ENCODE measurements around the gene LCAT.
"Not testable (repeated sequence)": the region's sequence is repeated elsewhere in the genome, so short reads cannot be mapped to it uniquely, and the experiment has no call there.

LCAT gene, protein sequence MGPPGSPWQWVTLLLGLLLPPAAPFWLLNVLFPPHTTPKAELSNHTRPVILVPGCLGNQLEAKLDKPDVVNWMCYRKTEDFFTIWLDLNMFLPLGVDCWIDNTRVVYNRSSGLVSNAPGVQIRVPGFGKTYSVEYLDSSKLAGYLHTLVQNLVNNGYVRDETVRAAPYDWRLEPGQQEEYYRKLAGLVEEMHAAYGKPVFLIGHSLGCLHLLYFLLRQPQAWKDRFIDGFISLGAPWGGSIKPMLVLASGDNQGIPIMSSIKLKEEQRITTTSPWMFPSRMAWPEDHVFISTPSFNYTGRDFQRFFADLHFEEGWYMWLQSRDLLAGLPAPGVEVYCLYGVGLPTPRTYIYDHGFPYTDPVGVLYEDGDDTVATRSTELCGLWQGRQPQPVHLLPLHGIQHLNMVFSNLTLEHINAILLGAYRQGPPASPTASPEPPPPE

DNA sequence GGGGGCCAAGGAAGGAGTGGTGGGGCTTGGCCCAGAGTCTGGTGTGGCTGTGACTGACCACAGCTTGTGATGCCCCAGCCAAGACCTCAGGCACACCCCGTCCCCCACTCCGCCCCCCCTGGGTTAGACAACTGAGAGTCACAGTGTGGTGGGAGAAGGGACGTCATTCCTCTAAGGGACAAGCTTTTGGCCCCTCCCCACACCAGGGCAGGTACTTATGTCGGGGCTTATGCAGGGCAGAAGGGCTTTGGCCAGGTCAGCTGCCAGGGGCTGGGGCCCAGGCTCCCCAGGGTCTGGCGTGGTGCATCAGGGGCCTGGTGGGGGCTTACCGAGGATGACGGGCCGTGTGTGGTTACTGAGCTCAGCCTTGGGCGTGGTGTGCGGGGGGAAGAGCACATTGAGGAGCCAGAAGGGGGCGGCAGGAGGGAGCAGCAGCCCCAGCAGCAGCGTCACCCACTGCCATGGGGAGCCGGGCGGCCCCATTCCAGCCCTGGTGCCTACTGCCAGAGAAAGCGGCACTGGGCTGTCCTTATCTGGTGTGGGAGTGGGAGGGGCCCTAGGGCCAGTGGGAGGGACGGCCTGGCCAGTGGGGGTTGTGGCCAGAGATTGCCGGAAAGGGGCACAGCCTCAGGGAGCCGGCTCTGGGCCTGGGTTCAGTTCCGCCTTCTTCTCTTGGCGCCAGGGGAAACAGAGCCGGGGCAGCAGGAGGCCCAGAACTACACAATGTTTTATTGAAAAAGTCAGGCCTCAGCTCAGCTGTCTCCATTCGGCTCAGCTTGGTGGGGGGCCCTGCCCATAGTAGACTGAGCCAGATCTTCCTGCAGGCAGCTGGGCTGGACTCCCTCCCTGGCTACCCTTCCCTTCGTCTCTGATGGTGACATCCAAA is at the start of gene LCAT:
TSS of gene LCAT (minus strand) at position 502 of the 886 bp plus-strand sequence. CDS start at position 483, 19 bp downstream.
- peak; percentile 85 for DNase-seq (ENCODE audit: low spot score)

DNA sequence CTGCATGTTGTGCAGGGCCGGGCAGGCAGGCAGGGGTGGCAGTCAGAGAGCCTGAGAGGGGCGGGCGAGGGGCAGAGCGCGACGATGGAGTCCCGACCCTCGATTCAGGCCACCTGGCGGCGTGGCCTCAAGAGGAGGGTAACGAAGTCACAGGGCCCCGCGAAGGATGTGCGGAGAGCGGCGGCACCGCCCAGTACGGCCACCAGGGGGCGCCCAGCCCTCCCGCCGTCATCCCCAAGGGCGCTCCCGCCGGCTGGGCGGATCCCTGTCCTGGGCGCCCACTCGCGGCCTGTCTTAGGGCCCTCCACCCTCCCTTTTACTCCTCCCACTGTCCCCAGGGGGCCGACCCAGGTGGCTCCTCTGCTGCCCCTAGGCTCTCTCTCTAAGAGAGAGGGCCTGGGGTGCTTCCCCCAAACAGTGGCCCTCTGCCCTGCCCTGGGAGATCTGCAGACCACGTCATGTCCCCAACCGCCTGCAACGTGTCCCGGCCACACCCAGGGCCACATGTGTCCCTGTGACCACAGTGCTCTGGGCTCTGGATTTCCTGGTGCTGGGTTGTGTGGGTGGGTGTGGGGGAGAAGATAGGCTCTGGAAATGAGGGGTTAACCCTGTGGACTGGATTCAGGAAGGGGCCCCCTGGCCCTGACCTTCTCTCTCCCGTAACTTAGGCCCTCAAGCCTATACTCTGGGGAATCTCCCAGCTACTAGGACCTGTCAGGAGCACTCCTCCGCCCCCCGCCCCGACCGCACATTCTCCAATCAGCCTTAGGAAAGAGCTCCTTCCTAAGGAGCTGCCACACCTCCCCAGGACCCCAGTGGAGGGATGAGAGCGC is 49.5 kb upstream of the LCAT start:
- peak; percentile 38 for DNase-seq (ENCODE audit: low spot score)

- no peak for DNase-seq (ENCODE audit: low spot score)
Observed at GRCh38 chr16:67992661-67993206, 48.8 kb upstream of the LCAT start.

GRCh38 chr16:67990018-67990386 is 46.1 kb upstream of the LCAT start:
- DNase-seq (ENCODE audit: low spot score) = no peak

GRCh38 chr16:67989322-67990017 is 45.5 kb upstream of the LCAT start:
- no peak for DNase-seq (ENCODE audit: low spot score)

GRCh38 chr16:67988675-67989074 is 44.8 kb upstream of the LCAT start:
- DNase-seq (ENCODE audit: low spot score) = no peak

GRCh38 chr16:67987460-67988160 is 43.7 kb upstream of the LCAT start:
- DNase-seq (ENCODE audit: low spot score) = no peak

GRCh38 chr16:67986949-67987348 is 43.0 kb upstream of the LCAT start:
- no peak for DNase-seq (ENCODE audit: low spot score)

- DNase-seq (ENCODE audit: low spot score) = no peak
Observed at GRCh38 chr16:67982011-67982696, 38.2 kb upstream of the LCAT start.

- DNase-seq (ENCODE audit: low spot score) = no peak
Observed at GRCh38 chr16:67979955-67980678, 36.2 kb upstream of the LCAT start, which contains the start of gene DPEP3. TSS of gene DPEP3 (minus strand) at chr16:67980499. CDS start at chr16:67980380, 119 bp downstream.

- DNase-seq (ENCODE audit: low spot score) = no peak
Observed at GRCh38 chr16:67977469-67978227, 33.7 kb upstream of the LCAT start.

- no peak for DNase-seq (ENCODE audit: low spot score)
Observed at GRCh38 chr16:67977005-67977404, 33.1 kb upstream of the LCAT start.

DNA sequence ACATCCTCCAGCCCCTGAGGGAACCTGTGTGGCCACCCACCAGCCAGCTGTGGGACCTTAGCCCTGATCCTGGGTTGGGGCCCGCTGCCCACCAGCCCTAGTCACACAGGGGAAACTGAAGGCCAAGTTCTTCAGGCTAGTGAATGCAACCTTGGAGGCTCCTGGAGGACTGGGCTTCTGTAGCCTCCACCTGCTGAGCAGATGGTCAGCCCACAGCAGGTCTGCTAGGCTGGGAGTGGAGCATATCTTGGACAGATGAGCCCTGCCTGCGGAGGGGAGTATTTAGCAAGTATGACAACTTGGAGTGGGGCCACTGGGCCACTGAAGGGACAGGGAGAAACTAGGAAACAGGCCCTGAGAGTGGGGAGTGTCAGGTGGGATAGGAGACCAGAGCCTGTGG is 32.3 kb upstream of the LCAT start:
- no peak for DNase-seq (ENCODE audit: low spot score)

- no peak for DNase-seq (ENCODE audit: low spot score)
Observed at GRCh38 chr16:67975321-67976105, 31.6 kb upstream of the LCAT start.

DNA sequence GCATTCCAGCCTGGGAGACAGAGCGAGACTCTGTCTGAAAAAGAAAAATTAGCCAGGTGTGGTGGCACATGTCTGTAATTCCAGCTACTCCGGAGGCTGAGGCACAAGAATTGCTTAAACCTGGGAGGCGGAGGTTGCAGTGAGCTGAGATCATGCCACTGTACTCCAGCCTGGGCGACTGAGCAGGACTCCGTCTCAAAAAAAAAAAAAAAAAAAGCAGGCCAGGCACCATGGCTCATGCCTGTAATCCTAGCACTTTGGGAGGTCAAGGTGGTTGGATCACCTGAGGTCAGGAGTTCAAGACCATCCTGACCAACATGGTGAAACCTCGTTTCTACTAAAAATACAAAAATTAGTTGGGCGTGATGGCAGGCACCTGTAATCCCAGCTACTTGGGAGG is 28.4 kb upstream of the LCAT start:
- not testable (repeated sequence) for DNase-seq (ENCODE audit: low spot score)

GRCh38 chr16:67971111-67971510 is 27.2 kb upstream of the LCAT start:
- DNase-seq (ENCODE audit: low spot score) = no peak

DNA sequence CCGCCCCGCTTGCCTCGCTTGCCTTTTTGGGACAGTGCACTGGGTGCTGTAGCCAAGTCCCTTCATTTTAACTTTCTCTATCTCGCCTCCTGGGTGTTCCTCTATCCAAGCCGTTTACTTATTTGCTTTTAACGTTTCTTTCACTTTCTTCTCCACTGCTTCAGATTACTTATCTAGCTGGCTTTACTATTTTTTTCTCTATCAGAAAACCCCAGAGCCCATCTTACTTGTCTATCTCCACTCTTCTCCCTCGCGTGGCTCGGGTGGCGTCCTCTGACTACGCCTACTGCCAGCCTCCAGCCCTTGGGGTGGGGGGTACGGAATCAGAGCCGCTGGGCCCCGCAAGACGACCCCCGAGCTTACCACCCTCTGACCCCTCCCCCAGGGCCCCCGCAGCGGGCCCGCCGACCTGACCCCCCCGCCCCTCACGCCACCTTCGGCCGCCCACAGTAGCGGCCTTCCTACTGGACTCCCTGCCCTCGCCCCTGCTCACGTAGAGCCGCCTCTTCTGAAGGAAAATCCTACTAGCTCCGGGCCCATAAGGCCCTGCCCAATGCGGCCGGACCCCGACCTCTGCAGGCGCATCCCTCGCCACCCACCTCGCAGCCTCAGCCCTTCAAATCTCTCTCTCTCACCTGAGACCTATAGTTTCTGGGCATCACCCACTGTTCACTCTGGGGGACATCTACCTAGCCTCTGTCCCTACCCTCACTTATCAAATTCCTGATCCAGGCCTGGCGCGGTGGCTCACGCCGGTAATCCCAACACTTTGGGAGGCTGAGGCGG is 25.5 kb upstream of the LCAT start:
- DNase-seq (ENCODE audit: low spot score) = no peak

All from putamen (tissue), 1 donor.